SU-DHL-6 (cell line): ENCODE data around the gene MBOAT1.

Source experiments
- CTCF ChIP-seq: fragments of 200-600 bp; sonication (generic); IDR thresholded peaks from one replicate; pipeline ENCODE4 v1.5.1; 2017; ENCODE audit warnings: antibody characterized with exemption, mild to moderate bottlenecking, low read length, moderate library complexity; ENCODE audit not compliant: insufficient read depth, poor library complexity, severe bottlenecking
- EZH2phosphoT487 ChIP-seq: fragments of 200-600 bp; sonication (generic), shearing (Covaris generic); conservative IDR thresholded peaks from 2 replicates; pipeline ENCODE4 v1.6.1; 2018; ENCODE audit warnings: mild to moderate bottlenecking, antibody characterized with exemption, low read length, moderate library complexity, mixed read lengths

- TF ChIP-seq CTCF (no peak), EZH2phosphoT487 (no peak)
Measured at GRCh38 chr6:20058121-20058905, 154.0 kb downstream of the MBOAT1 start.
